HG03025 (cell line): Measurements from ENCODE around the gene RGS6.

Experiments used
- ATAC-seq: cut with Tn5 transposase; IDR thresholded peaks from one replicate; pipeline ENCODE4 v1.9.1; 2021; ENCODE audit warnings: mild to moderate bottlenecking, moderate library complexity; ENCODE audit not compliant: unreplicated experiment, low FRiP score

The RGS6 gene

GRCh38 chr14:72539661-72540315 lies 607.6 kb downstream of the RGS6 start:
- ATAC-seq, result no peak

GRCh38 chr14:72540836-72541235 lies 608.6 kb downstream of the RGS6 start:
- ATAC-seq, result no peak

GRCh38 chr14:72541546-72541945 lies 609.3 kb downstream of the RGS6 start:
- ATAC-seq, result no peak

- no peak for ATAC-seq
Observed at GRCh38 chr14:72543341-72543740, 611.1 kb downstream of the RGS6 start.

GRCh38 chr14:72544615-72545387 lies 612.6 kb downstream of the RGS6 start:
- no peak for ATAC-seq

GRCh38 chr14:72545411-72546311 lies 613.4 kb downstream of the RGS6 start:
- no peak for ATAC-seq

GRCh38 chr14:72546344-72547016 lies 614.3 kb downstream of the RGS6 start:
- no peak for ATAC-seq

GRCh38 chr14:72547999-72548398 lies 615.8 kb downstream of the RGS6 start:
- no peak for ATAC-seq

GRCh38 chr14:72549026-72549425 lies 616.8 kb downstream of the RGS6 start:
- no peak for ATAC-seq

- no peak for ATAC-seq
Observed at GRCh38 chr14:72549854-72550253, 617.6 kb downstream of the RGS6 start.

- no peak for ATAC-seq
Observed at GRCh38 chr14:72550513-72550912, 618.3 kb downstream of the RGS6 start.

GRCh38 chr14:72552236-72552635 lies 620.0 kb downstream of the RGS6 start:
- no peak for ATAC-seq

- ATAC-seq, result no peak
Observed at GRCh38 chr14:72553161-72553560, 620.9 kb downstream of the RGS6 start.

GRCh38 chr14:72553656-72554055 lies 621.4 kb downstream of the RGS6 start:
- no peak for ATAC-seq

GRCh38 chr14:72554401-72554800 lies 622.2 kb downstream of the RGS6 start:
- no peak for ATAC-seq

- no peak for ATAC-seq
Observed at GRCh38 chr14:72554994-72555608, 622.9 kb downstream of the RGS6 start.

- ATAC-seq, result no peak
Observed at GRCh38 chr14:72555609-72556000, 623.4 kb downstream of the RGS6 start.

- no peak for ATAC-seq
Observed at GRCh38 chr14:72557671-72558070, 625.4 kb downstream of the RGS6 start.

- ATAC-seq, result no peak
Observed at GRCh38 chr14:72558721-72559120, 626.5 kb downstream of the RGS6 start.

- ATAC-seq, result no peak
Observed at GRCh38 chr14:72559202-72559601, 627.0 kb downstream of the RGS6 start.
